Measurements from ENCODE around the gene MTFP1.
"Not testable (repeated sequence)": the region's sequence is repeated elsewhere in the genome, so short reads cannot be mapped to it uniquely, and the experiment has no call there.

The MTFP1 gene

DNA sequence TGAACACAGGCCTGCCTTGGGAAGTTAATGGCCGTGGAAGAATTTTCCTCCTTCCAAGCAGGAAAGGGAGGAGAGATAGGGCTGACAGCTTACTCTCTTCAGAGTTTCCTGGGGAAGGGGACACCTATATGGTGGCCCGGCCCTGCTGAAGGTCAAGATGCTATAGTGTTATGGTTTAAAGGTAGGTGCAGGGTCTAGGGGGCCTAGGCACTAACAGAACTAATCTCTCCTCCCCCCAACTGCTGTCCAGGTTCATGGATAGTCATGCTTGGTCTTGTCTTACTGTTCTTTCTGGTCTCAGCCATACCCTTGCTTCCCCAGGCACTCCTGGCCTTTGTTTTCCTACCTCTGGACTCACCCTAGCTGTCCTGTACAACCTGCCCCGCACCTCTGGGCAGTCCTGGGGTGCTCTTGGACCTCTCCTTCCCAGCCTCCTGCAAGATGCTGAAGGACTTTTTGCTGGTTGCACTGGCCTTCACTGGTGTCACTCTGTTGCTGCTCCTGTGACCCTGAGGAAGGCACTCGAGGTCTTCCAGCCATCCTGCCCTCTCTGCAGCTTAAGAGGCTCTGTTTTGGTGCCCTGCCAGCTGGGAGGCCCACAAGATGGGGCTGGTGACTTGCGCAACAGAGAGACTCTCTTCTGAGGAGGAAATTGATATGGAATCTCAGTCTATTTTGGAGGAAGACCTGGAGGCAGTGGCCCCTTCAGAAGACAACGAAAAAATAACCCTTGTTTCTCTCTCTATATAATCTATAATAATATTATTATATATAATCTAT lies 28.4 kb downstream of the MTFP1 start:
- DNase-seq (ENCODE audit: low read depth): no peak
- TF ChIP-seq, protein P1, sequence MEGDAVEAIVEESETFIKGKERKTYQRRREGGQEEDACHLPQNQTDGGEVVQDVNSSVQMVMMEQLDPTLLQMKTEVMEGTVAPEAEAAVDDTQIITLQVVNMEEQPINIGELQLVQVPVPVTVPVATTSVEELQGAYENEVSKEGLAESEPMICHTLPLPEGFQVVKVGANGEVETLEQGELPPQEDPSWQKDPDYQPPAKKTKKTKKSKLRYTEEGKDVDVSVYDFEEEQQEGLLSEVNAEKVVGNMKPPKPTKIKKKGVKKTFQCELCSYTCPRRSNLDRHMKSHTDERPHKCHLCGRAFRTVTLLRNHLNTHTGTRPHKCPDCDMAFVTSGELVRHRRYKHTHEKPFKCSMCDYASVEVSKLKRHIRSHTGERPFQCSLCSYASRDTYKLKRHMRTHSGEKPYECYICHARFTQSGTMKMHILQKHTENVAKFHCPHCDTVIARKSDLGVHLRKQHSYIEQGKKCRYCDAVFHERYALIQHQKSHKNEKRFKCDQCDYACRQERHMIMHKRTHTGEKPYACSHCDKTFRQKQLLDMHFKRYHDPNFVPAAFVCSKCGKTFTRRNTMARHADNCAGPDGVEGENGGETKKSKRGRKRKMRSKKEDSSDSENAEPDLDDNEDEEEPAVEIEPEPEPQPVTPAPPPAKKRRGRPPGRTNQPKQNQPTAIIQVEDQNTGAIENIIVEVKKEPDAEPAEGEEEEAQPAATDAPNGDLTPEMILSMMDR (IDR thresholded peaks at IDR 0.05; ENCODE audit: control insufficient read depth, insufficient read depth, low read depth, low read length, missing control alignments): no peak
- H3K4me3 ChIP-seq (ENCODE audit: control insufficient read depth, low read depth, low read length): no peak overlapping the region

DNA sequence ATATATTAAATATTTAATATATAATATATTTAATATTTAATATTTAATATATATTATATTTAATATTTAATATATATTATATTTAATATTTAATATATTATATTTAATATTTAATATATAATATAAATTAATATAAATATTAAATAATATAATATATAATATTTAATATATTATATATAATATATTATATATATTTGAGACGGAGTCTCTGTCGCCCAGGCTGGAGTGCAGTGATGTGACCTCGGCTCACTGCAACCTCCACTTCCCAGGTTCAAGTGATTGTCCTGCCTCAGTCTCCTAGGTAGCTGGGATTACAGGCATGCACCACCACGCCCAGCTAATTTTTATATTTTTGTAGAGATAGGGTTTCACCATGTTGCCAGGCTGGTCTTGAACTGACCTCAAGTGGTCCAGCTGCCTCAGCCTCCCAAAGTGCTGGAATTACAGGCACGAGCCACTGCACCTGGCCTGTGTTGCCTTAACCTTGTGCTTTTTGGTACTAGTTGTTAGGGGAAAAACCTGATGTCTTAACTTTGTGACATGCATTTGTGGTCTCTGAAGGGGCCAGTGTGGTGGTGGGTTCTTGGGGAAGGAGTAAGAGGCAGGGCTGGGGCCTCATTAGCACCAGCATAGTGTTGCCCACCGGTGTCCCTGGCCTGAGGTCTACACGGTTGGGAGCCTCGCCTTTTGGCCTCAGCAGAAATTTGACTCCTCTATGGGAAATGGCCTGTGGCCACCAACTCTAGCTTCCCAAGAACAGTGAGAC lies 29.7 kb downstream of the MTFP1 start:
- TF ChIP-seq, protein P1 (IDR thresholded peaks at IDR 0.05; ENCODE audit: control insufficient read depth, insufficient read depth, low read depth, low read length, missing control alignments): no peak
- DNase-seq (ENCODE audit: low read depth): no peak
- H3K4me3 ChIP-seq (ENCODE audit: control insufficient read depth, low read depth, low read length): no peak overlapping the region

DNA sequence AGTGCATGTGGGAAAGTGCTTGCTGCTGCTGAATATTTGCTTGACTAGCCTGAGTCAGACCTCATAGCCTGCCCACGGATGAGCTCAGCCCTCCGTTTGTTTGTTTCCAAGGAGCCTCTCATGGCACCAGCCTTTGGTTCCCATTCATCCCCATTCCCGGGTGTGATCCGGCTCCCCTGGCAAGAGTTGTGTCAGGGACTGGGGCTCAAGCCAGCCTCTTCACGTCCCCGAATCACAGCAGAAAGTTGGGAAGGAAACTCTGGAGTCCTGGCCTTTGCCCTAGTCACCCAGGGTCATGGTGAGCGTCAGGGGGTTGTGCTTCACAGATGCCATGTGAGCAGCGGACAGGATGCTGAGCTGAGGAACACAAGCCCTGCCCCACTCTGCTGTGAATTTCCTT lies 32.4 kb downstream of the MTFP1 start:
- no peak overlapping the region for H3K4me3 ChIP-seq (ENCODE audit: control insufficient read depth, low read depth, low read length)
- TF ChIP-seq, protein P1 (IDR thresholded peaks at IDR 0.05; ENCODE audit: control insufficient read depth, insufficient read depth, low read depth, low read length, missing control alignments): no peak
- no peak for DNase-seq (ENCODE audit: low read depth)

DNA sequence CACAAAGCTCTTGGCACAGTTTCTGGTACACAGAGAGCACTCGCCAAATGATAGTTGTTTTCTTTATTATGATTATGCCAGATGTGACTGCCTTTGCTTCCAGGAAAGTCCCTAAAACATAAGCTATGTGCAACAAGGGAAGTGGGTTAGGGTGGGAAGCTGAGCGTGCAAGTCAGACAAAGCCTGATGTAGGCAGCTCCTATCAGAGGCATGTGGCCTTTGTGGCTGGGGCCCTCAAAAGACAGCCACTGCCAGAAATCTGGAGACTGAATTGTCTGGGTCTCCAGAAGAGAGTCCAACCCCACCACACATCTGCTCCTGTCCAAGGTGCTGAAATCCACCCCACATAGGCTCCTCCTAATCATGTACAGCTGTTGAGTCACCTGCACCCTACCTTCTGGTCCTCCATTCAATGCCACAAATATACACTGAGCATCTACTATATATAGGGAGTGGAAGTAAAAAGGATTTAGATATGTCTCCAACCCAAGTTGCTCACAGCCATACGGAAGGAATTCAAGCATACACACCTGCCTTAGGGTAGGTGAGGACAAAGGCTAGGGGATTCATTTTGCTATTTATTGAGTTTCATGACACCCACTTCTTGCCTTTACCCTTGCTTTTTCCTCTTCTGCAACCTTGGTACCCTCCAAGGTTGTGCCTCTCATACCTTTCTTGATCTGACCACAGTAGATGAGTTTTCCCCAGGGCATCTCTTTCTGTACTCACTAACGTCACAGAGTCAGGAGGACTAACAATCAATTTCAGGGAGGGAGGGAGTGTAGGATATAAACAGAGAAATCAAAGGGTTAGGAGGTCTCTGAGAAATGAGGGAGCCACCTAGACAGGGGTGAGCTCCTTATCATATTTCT lies 33.8 kb downstream of the MTFP1 start:
- TF ChIP-seq, protein P1 (IDR thresholded peaks at IDR 0.05; ENCODE audit: control insufficient read depth, insufficient read depth, low read depth, low read length, missing control alignments): no peak
- no peak for DNase-seq (ENCODE audit: low read depth)
- no peak overlapping the region for H3K4me3 ChIP-seq (ENCODE audit: control insufficient read depth, low read depth, low read length)

DNA sequence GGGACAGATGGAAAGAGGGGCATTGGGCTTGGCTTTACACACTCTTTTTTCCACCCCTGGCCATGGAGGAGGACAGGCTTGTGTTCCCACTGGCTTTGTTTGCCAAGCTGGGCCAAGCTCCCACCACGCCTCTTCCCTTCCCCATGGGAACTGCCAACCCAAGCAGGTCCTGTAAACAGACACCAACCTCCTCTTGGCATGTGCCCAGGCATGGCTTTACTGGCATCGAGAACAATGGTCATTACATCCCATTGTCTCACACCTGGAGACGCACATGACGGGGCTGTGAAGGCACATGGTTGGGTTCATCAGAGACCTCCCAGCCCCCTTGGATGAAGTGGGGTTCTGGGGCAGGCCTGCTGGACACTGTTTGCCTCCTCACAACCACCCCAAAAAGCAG lies 34.6 kb downstream of the MTFP1 start:
- TF ChIP-seq, protein P1 (IDR thresholded peaks at IDR 0.05; ENCODE audit: control insufficient read depth, insufficient read depth, low read depth, low read length, missing control alignments): no peak
- DNase-seq (ENCODE audit: low read depth): no peak
- H3K4me3 ChIP-seq (ENCODE audit: control insufficient read depth, low read depth, low read length): no peak overlapping the region

DNA sequence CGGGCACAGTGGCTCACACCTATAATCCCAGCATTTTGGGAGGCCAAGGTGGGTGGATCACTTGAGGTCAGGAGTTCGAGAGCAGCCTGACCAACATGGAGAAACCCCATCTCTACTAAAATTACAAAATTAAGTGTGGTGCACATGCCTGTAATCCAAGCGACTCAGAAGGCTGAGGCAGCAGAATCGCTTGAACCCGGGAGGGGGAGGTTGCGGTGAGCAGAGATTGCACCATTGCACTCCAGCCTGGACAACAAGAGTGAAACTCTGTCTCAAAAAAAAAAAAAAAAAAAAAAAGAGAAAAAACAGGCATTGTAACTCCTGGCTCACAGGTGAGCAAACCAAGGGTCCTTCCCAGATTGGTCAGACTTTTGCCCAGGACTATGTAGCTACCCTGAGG lies 35.0 kb downstream of the MTFP1 start:
- H3K4me3 ChIP-seq (ENCODE audit: control insufficient read depth, low read depth, low read length); DNase-seq (ENCODE audit: low read depth): not testable (repeated sequence)
